Left cardiac atrium (tissue), 4 donors: Measurements from ENCODE around the gene RERE. TPM values are rescaled to one million over a fixed set of nuclear protein-coding genes. Genes with fewer than 3 reads are reported as not detected.
A peak's percentile ranks its signal among the peaks of the same experiment; 100 is the strongest.
"Not testable (repeated sequence)": the region's sequence is repeated elsewhere in the genome, so short reads cannot be mapped to it uniquely, and the experiment has no call there.

Experiments
- ATAC-seq, 2 donors: fragments of 200-7000 bp; cut with Tn5 transposase; one replicate each; pipeline ENCODE4 v1.9.1; 2020; ENCODE audit warnings: mild to moderate bottlenecking in 2 of 2, moderate library complexity in 2 of 2
- DNase-seq: peaks from one replicate; pipeline ENCODE4 v3.0.0-alpha.2; 2020
- intact Hi-C, 2 donors: fragments of 100-400 bp; cut with DNase I; formaldehyde crosslinking; loops; one replicate each; pipeline versions ENCODE4 v1.14.1 to v1.15.1; 2022 to 2023
- total RNA-seq, 2 donors: library from RNA; stranded (reverse); fragmentation: NEBNext Ultra II Directional; extraction: Animal tissue kit (Norgen Biotek cat#: 25700); gene quantifications; one replicate each; pipeline ENCODE4 v1.2.1, GENCODE V29; 2021
- donor health status: DM: no; HTN: yes; CAD: no.
- donor health status: DM: no; HTN: yes; CAD: no; lungs with severe emphysema.
- donor health status: DM: yes; HTN: yes; CAD: no.
- donor health status: Dilated cardiomyopathy.

RERE gene
- total RNA-seq, 2 donors from 2014 or later: 128 to 162 TPM

DNA sequence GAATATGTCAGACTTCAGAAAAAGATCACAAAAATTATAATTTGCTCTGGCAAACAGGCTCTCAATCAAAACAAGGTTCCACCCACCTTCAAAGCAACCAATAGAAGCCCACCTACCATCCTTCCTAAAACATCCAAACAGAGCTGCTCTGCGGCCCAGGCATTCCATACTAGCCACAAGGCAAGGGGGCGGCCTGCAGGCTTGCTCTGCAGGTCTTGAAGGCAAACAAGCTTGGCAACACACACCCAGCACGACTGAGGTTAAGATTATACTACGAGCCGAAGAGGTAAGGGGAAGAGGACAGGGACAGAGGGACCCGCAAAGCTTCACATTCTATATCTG lies 292.3 kb downstream of the RERE start:
- DNase-seq: no peak
- ATAC-seq: peak; percentile 27 to 31
- intact Hi-C loops: loop anchor here (10.0 kb wide), 2 partner anchors 100 to 150 kb away; no protein-coding TSS in a partner anchor

DNA sequence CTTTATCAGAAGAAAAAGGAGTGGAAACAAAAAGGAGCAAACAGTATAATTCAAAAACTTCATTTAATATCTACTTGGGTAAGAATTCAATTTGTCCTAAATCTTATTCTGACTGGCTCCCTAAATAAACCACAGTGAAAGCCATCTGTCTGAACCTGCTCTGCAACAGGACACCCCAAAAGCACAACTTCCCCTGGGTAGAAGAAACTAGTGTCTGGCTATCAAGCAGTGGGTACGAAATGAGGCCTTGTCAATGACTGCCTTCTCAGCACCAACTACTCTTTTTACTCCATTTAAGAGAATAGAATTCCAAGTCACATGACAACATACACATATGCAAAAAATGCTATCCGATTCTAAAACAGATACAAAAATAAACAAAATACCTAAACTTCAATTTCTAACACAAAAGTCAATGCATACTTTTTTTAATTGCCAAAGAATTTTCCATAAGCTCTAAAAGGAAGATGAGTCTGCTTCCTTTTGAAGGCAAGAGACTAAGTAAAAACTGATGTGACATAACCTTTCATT lies 292.7 kb downstream of the RERE start:
- intact Hi-C loops: loop anchor here (10.0 kb wide), 2 partner anchors 100 to 150 kb away; no protein-coding TSS in a partner anchor
- no peak for ATAC-seq

DNA sequence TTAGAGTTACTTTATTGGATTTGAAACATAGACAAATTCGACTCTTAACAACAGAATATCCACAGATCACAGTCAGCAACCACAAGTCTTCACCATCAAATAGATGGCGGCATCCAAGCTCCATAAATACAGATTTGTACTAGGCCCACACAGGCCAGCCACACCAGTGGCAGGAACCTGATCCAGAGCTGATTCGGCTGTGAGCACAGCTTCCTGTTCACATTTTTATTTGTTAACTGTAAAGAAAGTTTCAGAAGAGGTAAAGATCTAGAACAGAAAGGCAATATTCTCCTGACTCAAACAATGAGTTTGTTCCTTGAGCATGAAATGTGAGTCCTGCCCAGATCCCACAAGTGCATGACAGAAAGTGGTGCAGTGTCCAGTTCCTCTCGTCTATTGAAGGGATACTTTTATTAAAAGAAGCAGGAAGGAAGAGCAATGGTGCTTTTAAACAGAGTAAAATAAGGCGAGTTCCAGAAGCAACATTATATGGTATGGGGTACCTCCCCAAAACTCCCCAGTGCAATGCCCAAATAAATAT lies 293.7 kb downstream of the RERE start:
- DNase-seq (no peak), ATAC-seq (no peak)
- intact Hi-C loops: loop anchor here (10.0 kb wide), 2 partner anchors 99 to 149 kb away; no protein-coding TSS in a partner anchor

More for the DNA sequence above, 292.7 kb downstream of the RERE start:
- DNase-seq: no peak

DNA sequence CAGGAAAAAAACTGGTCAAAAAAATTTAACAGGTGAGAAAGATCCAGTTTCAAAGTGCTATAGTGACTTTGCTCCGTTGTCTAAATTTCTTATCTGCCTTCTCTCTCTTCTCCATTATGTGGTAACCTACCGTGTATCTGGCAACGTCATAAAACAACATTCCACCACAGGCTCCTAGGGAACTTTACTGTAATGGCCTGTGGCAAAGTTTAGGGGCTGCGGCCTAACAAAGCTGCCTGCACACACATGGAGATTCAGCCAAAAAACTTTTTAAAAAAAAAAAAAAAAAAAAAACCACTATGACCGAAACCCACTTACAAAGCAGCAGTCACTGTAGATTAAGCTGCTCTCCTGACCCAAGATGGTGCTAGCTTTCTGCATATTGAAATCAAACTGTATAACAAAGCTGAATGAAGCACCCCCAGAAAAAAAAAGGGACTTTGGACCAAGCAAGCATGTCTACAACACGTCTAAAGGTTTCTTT lies 296.9 kb downstream of the RERE start:
- no peak for ATAC-seq
- intact Hi-C loops: loop anchor here (10.0 kb wide), 2 partner anchors 96 to 146 kb away; no protein-coding TSS in a partner anchor
- no peak for DNase-seq

DNA sequence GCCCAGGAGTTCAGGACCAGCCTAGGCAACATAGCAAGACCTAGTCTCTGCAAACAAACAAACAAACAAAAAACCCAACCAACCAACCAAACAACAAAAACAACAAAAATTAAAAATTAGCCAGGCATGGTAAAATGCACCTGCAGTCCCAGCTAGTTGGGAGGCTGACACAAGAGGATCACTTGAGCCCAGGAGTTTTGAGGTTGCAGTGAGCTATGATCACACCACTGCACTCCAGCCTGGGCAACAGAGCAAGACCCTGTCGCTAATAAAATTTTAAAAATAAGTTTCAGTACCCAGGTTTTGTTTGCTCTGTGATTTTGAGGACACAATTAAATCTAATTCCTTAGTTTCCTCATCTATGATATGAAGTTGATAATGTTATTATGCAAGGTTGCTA lies 298.3 kb downstream of the RERE start:
- no peak for ATAC-seq
- no peak for DNase-seq
- intact Hi-C loops: no loop called here

DNA sequence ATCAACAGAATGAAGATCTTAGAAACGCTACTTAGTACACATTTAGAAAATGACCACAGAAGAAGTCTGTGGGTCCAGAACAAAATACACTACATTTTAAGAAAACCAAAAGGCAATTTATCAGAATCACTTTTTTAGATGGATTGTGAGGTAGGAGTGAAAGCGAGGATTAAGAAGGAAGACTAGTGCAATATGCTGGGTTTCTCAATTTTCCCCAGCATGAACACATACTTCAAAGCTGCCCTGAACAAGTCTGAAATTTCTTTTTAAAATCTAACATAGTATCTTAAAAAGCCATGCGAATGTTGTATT lies 299.0 kb downstream of the RERE start:
- DNase-seq (no peak), ATAC-seq (no peak)
- intact Hi-C loops: no loop called here

DNA sequence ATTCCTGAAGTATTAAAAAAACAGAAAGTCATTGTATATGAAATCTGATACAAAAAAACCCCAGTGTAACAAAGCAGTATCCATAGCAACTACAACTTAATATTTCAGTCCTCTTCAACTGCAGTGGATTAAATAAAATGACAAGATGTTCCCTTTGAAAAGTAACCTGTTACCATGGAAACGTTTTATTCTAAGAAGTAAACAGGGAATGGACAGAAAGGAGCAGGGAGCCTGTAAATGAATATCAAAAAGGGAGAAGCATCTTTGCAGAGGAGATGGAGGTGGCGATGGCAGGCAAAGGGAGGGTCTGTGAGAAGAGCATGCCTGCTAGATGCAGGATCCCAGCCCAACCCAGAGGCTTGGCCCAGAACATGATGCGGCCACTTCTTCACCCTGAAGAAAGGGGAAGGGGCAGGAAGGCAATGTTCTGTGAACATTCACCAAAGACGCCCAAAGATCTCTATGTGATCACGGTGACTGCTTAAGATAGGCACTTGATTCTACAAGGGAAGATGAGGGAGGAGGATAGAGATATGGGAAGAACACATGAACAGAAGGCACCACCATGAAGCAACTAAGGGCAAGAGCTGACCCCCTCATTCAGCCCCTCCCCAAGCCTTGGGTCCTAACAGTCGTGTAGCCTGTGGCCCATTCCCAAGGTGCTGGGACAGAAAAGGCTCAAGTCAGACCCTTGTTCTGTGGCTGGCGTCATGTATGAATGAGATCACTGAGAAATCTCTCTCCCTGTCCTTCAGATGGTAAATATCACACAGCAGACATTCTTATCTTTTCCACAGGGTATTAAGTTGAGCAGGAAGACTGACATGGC lies 299.6 kb downstream of the RERE start:
- DNase-seq (no peak), ATAC-seq (peak; percentile 12 to 55)
- intact Hi-C loops: no loop called here

DNA sequence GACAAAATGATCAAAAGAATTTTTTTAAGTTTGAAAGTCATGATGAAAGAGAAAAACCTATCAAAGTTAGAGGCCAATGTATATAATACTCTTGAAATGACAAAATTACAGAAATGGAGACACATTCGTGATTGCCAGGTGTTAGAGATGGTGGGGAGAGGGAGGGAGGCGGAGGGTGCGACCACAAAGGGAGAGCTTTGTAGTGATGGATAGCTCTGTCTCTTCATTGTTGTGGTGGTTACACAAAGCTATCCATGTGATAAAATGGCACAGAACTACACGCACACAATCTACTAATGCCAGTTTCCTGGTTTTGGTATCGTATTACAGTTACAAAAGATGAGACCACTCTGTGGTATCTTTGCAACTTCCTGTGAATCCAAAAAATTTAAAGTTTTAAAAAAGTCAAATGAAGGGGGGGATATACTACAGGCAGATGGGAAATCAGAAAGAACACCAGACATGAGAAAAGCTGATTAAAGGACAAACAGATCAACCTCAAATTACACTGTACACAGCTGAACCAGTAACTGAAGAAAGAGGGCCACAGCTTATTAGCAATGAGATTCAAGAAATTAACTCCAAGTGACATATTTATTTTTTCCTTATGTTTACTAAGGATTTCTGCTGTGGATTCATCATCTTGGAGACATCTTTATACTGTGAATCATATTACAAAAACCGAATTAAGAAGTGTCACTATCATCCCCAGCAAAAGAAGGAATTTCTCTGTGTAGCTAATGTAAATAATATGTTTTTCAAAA lies 300.5 kb downstream of the RERE start:
- ATAC-seq: no peak
- intact Hi-C loops: no loop called here
- DNase-seq: no peak

DNA sequence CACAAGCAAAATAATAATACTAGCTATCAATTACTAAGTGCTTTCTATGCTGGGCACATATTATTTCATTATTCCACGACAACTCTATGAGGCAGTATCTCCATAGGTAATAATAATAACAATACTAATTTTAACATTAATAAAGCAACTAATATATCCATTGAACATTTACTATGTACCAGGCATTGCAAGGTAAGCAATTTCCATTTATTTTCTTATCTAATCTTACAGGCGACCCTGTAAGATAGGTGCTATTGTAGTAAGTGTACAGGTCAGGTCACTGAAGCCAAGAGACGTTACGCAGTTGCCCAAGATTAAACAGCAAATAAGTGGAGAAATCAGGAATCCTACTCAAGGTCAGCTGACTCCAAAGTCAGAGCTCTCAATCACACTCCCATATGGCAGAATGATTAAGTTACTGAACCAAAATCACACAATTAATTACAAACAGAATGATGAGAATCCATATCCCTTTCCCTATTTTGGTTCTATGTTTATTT lies 301.1 kb downstream of the RERE start:
- DNase-seq (no peak), ATAC-seq (no peak)
- intact Hi-C loops: no loop called here

DNA sequence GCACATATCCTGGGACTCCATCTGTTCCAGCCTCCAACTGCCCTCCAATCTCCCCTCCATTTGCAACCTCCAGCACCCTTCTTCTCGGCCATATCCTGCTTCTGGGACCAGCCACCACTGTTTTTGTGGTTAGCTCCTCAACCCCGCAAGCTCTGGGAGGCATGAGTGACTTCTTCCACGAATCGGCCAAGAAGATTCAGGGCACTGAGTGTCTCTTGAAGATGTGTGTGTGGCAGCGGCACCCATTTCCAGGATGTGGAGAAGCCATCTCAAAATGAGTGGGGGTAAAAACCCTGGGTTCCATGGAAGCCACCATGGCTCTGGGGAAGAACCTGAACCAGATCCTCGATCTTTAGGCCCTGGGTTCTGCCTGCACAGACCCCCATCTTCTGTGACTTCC lies 304.9 kb downstream of the RERE start:
- no peak for DNase-seq
- no peak for ATAC-seq
- intact Hi-C loops: no loop called here

DNA sequence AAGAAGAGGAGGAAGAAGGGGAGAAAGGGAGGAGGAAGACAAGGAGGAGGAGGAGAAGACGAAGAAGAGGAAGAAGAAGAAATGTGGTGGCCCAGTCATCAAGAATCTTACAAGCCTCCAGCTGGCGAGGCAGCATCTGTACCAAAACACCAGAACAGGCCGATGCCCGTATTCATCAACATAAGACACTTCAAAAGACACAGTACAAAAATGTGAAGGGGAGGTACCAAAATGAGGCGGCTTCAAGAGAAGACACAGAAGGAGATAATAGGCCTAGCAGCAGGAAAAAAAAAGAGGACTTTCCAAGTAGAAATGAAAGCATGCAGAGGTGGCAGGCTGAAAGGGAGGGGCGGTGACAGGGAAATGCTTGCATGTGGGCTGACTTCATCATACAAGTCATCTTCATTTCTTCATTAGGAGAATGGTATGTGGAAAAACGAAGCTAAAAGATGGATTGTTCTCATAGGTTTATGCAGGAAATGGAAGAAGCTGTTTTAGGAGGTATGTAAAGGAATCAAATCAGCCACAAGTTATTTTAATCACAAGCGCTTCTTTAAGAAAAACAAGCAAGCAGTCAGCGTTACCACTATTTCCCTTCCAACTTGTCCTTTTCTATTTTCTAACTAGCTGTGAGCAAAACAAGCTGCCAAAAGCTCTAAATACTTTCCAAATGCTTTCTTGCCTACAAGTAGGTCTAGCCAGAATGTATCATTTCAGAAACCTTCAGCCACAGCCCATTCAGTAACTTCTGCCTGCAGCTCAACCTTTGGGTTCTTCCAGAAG lies 307.2 kb downstream of the RERE start:
- ATAC-seq (peak; percentile 64 to 73), DNase-seq (no peak)
- intact Hi-C loops: no loop called here

DNA sequence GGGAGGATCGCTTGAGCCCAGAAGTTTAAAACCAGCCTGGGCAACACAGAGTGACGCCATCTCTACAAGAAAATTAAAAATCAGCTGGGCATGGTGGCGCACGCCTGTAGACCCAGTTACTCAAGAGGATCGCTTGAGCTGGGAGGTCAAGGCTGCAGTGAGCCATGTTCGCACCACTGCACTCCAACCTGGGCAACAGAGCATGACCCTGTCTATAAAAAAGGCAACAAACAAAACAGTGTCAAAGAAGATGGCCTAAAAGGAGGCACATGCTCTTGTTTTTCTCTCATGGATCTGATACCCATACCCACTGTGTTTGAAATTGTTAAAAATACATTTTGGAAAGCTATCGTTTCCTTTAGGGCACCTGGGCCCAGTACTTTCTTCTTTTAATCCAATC lies 307.9 kb downstream of the RERE start:
- DNase-seq (no peak), ATAC-seq (no peak)
- intact Hi-C loops: no loop called here

DNA sequence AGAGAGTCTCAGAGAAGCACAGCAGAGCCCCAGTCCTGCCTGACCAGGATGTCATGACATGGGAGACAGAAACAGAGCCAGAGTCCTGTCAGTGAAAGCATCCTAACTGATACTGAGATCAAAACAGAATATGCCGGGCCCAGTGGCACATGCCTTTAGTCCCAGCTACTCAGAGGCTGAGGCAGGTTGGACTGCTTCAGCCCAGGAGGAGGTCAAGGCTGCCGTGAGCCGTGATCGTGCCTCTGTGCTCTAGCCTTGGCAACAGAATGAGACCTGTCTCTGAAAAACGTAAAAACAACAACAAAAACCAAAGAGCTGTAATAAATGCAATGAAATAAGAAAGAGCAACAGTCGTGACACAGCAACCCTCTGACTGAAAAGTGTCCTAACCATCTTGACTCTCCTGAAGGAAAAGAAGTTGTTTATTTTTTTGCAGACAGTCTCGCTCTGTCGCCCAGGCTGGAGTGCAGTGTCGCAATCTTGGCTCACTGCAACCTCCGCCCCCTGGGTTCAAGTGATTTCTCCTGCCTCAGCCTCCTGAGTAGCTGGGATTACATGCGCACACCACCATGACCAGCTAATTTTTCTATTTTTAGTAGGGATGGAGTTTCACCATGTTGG lies 310.3 kb downstream of the RERE start:
- DNase-seq: no peak
- no peak for ATAC-seq
- intact Hi-C loops: no loop called here

DNA sequence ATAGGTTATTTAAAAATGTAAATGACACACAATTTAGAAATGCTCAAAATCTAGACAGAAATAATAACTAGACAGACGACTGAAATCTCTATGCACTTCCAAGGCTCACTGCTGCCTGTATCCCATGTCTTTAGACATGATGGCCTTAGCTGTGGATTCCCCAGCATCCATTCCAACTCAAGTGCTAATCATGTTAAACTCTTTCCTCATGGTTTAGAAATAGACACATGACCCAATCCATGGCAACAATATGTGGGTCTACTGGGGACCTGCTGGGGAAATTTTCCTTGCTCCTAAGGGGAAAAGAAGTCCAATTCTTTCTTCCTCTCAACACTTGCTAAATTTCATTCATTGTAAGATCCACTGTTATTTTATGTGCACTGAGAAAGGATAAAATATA lies 311.0 kb downstream of the RERE start:
- no peak for ATAC-seq
- no peak for DNase-seq
- intact Hi-C loops: no loop called here

DNA sequence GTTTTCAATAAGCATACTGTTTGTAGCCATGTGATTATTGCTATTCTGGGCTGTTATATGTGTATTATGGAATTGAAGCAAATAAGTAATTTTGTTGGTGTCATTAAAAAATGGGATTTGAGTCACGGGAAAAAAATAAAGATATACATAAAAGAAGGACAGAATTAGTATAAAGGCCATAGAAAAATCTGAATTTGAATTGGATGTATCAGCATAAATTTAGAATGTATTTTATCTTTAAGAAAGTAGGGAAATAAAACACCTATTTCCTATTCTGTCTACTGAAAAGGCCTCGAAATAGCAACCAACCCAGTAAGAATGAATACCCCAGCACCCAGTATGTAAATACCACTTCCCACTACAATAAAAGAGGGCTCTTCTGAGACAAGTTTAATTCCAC lies 313.6 kb downstream of the RERE start:
- ATAC-seq (no peak), DNase-seq (no peak)
- intact Hi-C loops: no loop called here

DNA sequence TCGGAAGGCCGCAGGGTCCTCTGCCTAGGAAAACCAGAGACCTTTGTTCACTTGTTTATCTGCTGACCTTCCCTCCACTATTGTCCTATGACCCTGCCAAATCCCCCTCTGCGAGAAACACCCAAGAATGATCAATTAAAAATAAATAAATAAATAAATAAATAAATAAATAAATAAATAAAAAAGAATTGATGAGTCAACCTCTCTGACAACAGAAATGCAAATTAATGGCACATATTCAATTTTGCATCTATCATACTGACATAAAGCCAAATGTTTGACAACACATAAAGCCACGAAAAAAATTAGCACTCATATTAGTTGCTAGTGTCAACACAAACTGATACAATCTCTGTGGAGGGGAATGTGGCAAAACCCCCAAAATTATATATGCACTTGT lies 314.5 kb downstream of the RERE start:
- DNase-seq, intact Hi-C loops, ATAC-seq: not testable (repeated sequence)

DNA sequence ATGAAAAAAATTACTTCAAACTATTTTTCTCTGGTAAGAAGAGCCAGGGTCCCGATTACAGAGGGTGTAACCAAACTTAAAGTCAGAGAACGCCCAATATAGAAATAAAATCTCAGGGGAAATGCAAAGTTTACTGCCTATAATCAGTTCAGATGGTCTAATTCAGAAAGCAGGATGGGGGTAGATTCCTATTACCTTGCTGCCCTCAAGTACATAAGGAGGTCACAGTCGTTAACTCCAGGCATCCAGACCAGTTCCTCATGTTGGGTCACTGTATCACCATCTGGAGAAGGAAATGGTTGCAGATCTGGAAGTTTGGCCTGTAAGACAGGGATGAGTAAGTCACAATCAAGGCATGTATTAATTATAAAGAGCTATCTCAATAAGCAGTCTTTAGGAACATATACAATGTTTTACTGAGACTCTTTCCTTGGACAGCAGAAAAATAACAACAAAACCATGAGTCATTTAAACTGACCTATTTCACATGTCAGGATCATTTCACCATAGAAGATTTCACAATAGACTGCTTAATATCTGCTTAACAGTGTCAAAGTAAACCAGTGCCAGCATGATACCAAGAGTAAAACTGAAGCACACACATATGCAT lies 320.1 kb downstream of the RERE start:
- ATAC-seq (peak; percentile 72 to 78), DNase-seq (no peak)
- intact Hi-C loops: loop anchor here in 1 of 2 donors (10.0 kb wide), 1 partner anchor 73 kb away; no protein-coding TSS in a partner anchor

DNA sequence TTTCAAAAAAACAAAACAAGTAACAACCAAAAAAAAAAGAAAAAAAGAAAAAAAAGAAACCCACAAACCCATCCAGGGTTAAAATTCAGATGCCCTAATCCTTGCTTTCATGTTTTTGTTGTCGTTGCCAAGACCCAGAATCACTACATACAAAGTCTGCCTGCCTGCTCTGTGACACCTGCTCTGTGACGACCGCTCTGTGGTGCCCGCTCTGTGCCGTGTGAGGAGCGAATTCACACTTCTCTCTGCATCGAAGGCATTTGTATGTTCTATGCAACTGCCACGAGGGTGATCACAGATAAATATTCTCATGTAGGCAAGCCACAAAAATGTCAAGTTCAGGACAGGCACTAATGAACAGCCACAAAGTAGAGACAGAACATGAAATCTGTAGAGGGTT lies 321.0 kb downstream of the RERE start:
- intact Hi-C loops: loop anchor here in 1 of 2 donors (10.0 kb wide), 1 partner anchor 72 kb away; no protein-coding TSS in a partner anchor
- ATAC-seq: peak; percentile 12 to 30

More for the DNA sequence above, 321.0 kb downstream of the RERE start:
- DNase-seq: no peak
